Mucosa of descending colon (tissue), 3 donors: Measurements from ENCODE around the gene PTGIR. TPM values are rescaled to one million over a fixed set of nuclear protein-coding genes. Genes with fewer than 3 reads are reported as not detected.

Experiments
- ATAC-seq: fragments of 200-7000 bp; cut with Tn5 transposase; one replicate; pipeline ENCODE4 v1.9.1; 2020; ENCODE audit warnings: mild to moderate bottlenecking, moderate library complexity
- DNase-seq, 3 donors: peaks; one replicate each; pipeline ENCODE4 v3.0.0-alpha.2; 2020
- H3K36me3 ChIP-seq: fragments of 200-600 bp; one replicate; pipeline ENCODE4 v1.8.0; 2021; ENCODE audit warnings: low read depth, mild to moderate bottlenecking
- H3K4me1 ChIP-seq: fragments of 200-600 bp; one replicate; pipeline ENCODE4 v1.8.0; 2021; ENCODE audit warnings: low read depth, mild to moderate bottlenecking
- H3K4me3 ChIP-seq: fragments of 200-600 bp; one replicate; pipeline ENCODE4 v1.8.0; 2021; ENCODE audit warnings: mild to moderate bottlenecking
- H3K9me3 ChIP-seq: fragments of 200-600 bp; one replicate; pipeline ENCODE4 v1.8.0; 2021; ENCODE audit warnings: mild to moderate bottlenecking
- CTCF ChIP-seq: fragments of 200-600 bp; IDR thresholded peaks from one replicate; pipeline ENCODE4 v1.8.0; 2022; ENCODE audit warnings: antibody characterized with exemption, mild to moderate bottlenecking
- intact Hi-C, 2 donors: fragments of 100-400 bp; cut with DNase I in 1 of 2; cut with micrococcal nuclease in 1 of 2; formaldehyde crosslinking; loops; one replicate each; pipeline versions ENCODE4 v1.11.0 to v1.11.1; 2022; cut with DNase I, micrococcal nuclease
- total RNA-seq, 3 donors: library from RNA; stranded (reverse); fragmentation: NEBNext Ultra II Directional in 2 of 3; extraction: Animal tissue kit (Norgen Biotek cat#: 25700) in 2 of 3; gene quantifications; one replicate each; pipeline versions ENCODE4 v1.2.1 to v1.2.4, GENCODE V29; 2021 to 2023
- donor health status: DM: no; HTN: no; CAD: no; lungs with moderate emphysema.
- donor health status: DM: no; HTN: no; CAD: no.
- donor health status: DM: no; HTN: yes; CAD: no.

Gene PTGIR
- total RNA-seq, 3 donors from 2014 or later, result 0.49 to 2.4 (median 2.1) TPM

- H3K9me3 ChIP-seq, result no peaks in the 10 kb centered on the region
- H3K36me3 ChIP-seq, result no peaks in the 10 kb centered on the region
- ATAC-seq, result peak; percentile 70
- H3K4me3 ChIP-seq, result no peak overlapping the region
- peak in 2 of 3 donors; percentile 65 to 79 for DNase-seq
- TF ChIP-seq CTCF, result peak; percentile 8
- H3K4me1 ChIP-seq, result peaks cover 7% of the 10 kb centered on the region
- intact Hi-C loops, result loop anchor here in 1 of 2 donors (5.0 kb wide), 1 partner anchor 46 kb away; the partner anchor contains the start of gene DACT3
These were observed 8.1 kb downstream of the PTGIR start for GRCh38 chr19:46616631-46617322.

- Histone ChIP-seq H3K36me3 (no peaks in the 10 kb centered on the region), H3K4me1 (peaks cover 7% of the 10 kb centered on the region)
- intact Hi-C loops, result loop anchor here (2.0 to 5.0 kb wide), 2 partner anchors 45 to 46 kb away; partner anchors contain the start of gene DACT3 (in 2 of the 2)
These were observed 8.9 kb downstream of the PTGIR start for GRCh38 chr19:46615966-46616365.

GRCh38 chr19:46614114-46614722, 10.7 kb downstream of the PTGIR start:
- intact Hi-C loops, result loop anchor here in 1 of 2 donors (2.0 kb wide), 1 partner anchor 47 kb away; the partner anchor contains the start of gene DACT3
- Histone ChIP-seq H3K4me3 (no peak overlapping the region), H3K9me3 (no peaks in the 10 kb centered on the region), H3K4me1 (peaks cover 7% of the 10 kb centered on the region), H3K36me3 (peaks cover 6% of the 10 kb centered on the region)
- peak; percentile 82 for ATAC-seq
- DNase-seq, result peak; percentile 81 to 92 (median 89)
- peak; percentile 77 for TF ChIP-seq CTCF

More at GRCh38 chr19:46615966-46616365, 8.9 kb downstream of the PTGIR start:
- H3K9me3 ChIP-seq, result no peaks in the 10 kb centered on the region
- H3K4me3 ChIP-seq, result no peak overlapping the region
- ATAC-seq (no peak), DNase-seq (peak in 1 of 3 donors; percentile 7)
- TF ChIP-seq CTCF, result no peak

- Histone ChIP-seq H3K4me3 (no peak overlapping the region), H3K4me1 (peaks cover 4% of the 10 kb centered on the region), H3K9me3 (no peaks in the 10 kb centered on the region), H3K36me3 (peaks cover 11% of the 10 kb centered on the region)
- TF ChIP-seq CTCF, result no peak
- DNase-seq, result peak in 2 of 3 donors; percentile 31 to 43
- no peak for ATAC-seq
- intact Hi-C loops, result no loop called here
These were observed 11.4 kb downstream of the PTGIR start for GRCh38 chr19:46613525-46613924.

- DNase-seq (peak in 2 of 3 donors; percentile 27 to 42), ATAC-seq (peak; percentile 6)
- intact Hi-C loops, result no loop called here
These were observed 13.1 kb downstream of the PTGIR start for GRCh38 chr19:46611776-46612175.

More at GRCh38 chr19:46611776-46612175, 13.1 kb downstream of the PTGIR start:
- no peak for TF ChIP-seq CTCF
- Histone ChIP-seq H3K4me1 (peaks cover 3% of the 10 kb centered on the region), H3K36me3 (peaks cover 15% of the 10 kb centered on the region), H3K9me3 (no peaks in the 10 kb centered on the region), H3K4me3 (no peak overlapping the region)
